GM21786 (cell line): ENCODE results near the gene AFG3L2.

Experiments used
- ATAC-seq: cut with Tn5 transposase; IDR thresholded peaks from one replicate; pipeline ENCODE4 v1.9.1; 2021; ENCODE audit not compliant: unreplicated experiment

The AFG3L2 gene

GRCh38 chr18:12306752-12307700 lies 70.0 kb downstream of the AFG3L2 start:
- ATAC-seq: no peak

GRCh38 chr18:12305930-12306629 lies 70.9 kb downstream of the AFG3L2 start:
- ATAC-seq: no peak

GRCh38 chr18:12305211-12305610 lies 71.8 kb downstream of the AFG3L2 start:
- ATAC-seq: no peak

- ATAC-seq: no peak
These were observed 72.4 kb downstream of the AFG3L2 start for GRCh38 chr18:12304351-12305210.

- ATAC-seq: no peak
These were observed 74.5 kb downstream of the AFG3L2 start for GRCh38 chr18:12302391-12303147.

GRCh38 chr18:12301263-12302005 lies 75.6 kb downstream of the AFG3L2 start:
- ATAC-seq: no peak

- ATAC-seq: no peak
These were observed 77.2 kb downstream of the AFG3L2 start for GRCh38 chr18:12299862-12300261.

- ATAC-seq: no peak
These were observed 80.6 kb downstream of the AFG3L2 start for GRCh38 chr18:12296457-12296856.

- no peak for ATAC-seq
These were observed 81.0 kb downstream of the AFG3L2 start for GRCh38 chr18:12296087-12296403.

- ATAC-seq: no peak
These were observed 81.5 kb downstream of the AFG3L2 start for GRCh38 chr18:12295389-12296086.

GRCh38 chr18:12293831-12294230 lies 83.2 kb downstream of the AFG3L2 start:
- ATAC-seq: no peak

GRCh38 chr18:12291690-12292089 lies 85.3 kb downstream of the AFG3L2 start:
- ATAC-seq: no peak

GRCh38 chr18:12291161-12291560 lies 85.9 kb downstream of the AFG3L2 start:
- no peak for ATAC-seq

- ATAC-seq: no peak
These were observed 86.9 kb downstream of the AFG3L2 start for GRCh38 chr18:12290086-12290485.

- ATAC-seq: no peak
These were observed 88.6 kb downstream of the AFG3L2 start for GRCh38 chr18:12288403-12288755.

- ATAC-seq: no peak
These were observed 89.2 kb downstream of the AFG3L2 start for GRCh38 chr18:12287684-12288402.

- no peak for ATAC-seq
These were observed 89.8 kb downstream of the AFG3L2 start for GRCh38 chr18:12287131-12287681.

GRCh38 chr18:12283666-12284065 lies 93.4 kb downstream of the AFG3L2 start:
- no peak for ATAC-seq
